GM23248 (cell line): ENCODE results near the gene CSNK1G2. TPM values are rescaled to one million over a fixed set of nuclear protein-coding genes. Genes with fewer than 3 reads are reported as not detected.
A peak's percentile ranks its signal among the peaks of the same experiment; 100 is the strongest.

ENCODE experiments used
- DNase-seq: peaks from one replicate; pipeline ENCODE4 v3.0.0-alpha.2; 2015
- H2AFZ ChIP-seq: fragments of 200-600 bp; sonication (generic); 2 replicates; pipeline ENCODE4 v1.6.1; 2016; ENCODE audit warnings: antibody characterized with exemption
- H3F3A ChIP-seq: fragments of 200-600 bp; sonication (generic); 2 replicates; pipeline ENCODE4 v1.6.1; 2016; ENCODE audit warnings: mild to moderate bottlenecking, antibody characterized with exemption, mixed run types; ENCODE audit not compliant: insufficient read depth
- H3K27ac ChIP-seq: fragments of 200-600 bp; sonication (generic); 2 replicates; pipeline ENCODE4 v1.5.1; 2016; ENCODE audit warnings: mild to moderate bottlenecking
- H3K27me3 ChIP-seq: fragments of 200-600 bp; sonication (generic); replicated peaks from 2 replicates; pipeline ENCODE4 v1.6.1; 2016; ENCODE audit warnings: mild to moderate bottlenecking; ENCODE audit not compliant: insufficient read depth
- H3K36me3 ChIP-seq: fragments of 200-600 bp; sonication (generic); 2 replicates; pipeline ENCODE4 v1.6.1; 2016; ENCODE audit warnings: low read depth, mild to moderate bottlenecking
- H3K4me1 ChIP-seq: fragments of 200-600 bp; sonication (generic); 2 replicates; pipeline ENCODE4 v1.6.1; 2016; ENCODE audit warnings: mild to moderate bottlenecking; ENCODE audit not compliant: insufficient read depth
- H3K4me2 ChIP-seq: fragments of 200-600 bp; sonication (generic); one replicate; pipeline ENCODE4 v1.6.1; 2016; ENCODE audit warnings: mild to moderate bottlenecking; ENCODE audit not compliant: unreplicated experiment
- H3K4me3 ChIP-seq: fragments of 200-600 bp; sonication (generic); 2 replicates; pipeline ENCODE4 v1.5.1; 2016; ENCODE audit warnings: mild to moderate bottlenecking
- H3K79me2 ChIP-seq: fragments of 200-600 bp; sonication (generic); 2 replicates; pipeline ENCODE4 v1.6.1; 2016; ENCODE audit warnings: mild to moderate bottlenecking; ENCODE audit not compliant: insufficient read depth
- H3K9ac ChIP-seq: fragments of 200-600 bp; sonication (generic); 2 replicates; pipeline ENCODE4 v1.6.1; 2016; ENCODE audit warnings: mild to moderate bottlenecking
- H3K9me2 ChIP-seq: fragments of 200-600 bp; sonication (generic); 2 replicates; pipeline ENCODE4 v1.6.1; 2016; ENCODE audit warnings: mixed run types, mild to moderate bottlenecking, moderate library complexity; ENCODE audit not compliant: insufficient read depth
- H3K9me3 ChIP-seq: fragments of 200-600 bp; sonication (generic); one replicate; pipeline ENCODE4 v1.6.1; 2017; ENCODE audit warnings: low read depth
- H4K20me1 ChIP-seq: fragments of 200-600 bp; sonication (generic); 2 replicates; pipeline ENCODE4 v1.6.0; 2016; ENCODE audit not compliant: insufficient read depth
- EZH2 ChIP-seq: fragments of 200-600 bp; sonication (generic); IDR thresholded peaks from 2 replicates; pipeline ENCODE4 v1.6.1; 2018; ENCODE audit warnings: antibody characterized with exemption, mild to moderate bottlenecking; ENCODE audit not compliant: insufficient read depth, poor library complexity, severe bottlenecking
- EZH2phosphoT487 ChIP-seq: fragments of 200-600 bp; sonication (generic); IDR thresholded peaks from 2 replicates; pipeline ENCODE4 v1.6.1; 2018; ENCODE audit warnings: antibody characterized with exemption, moderate library complexity, mild to moderate bottlenecking, low read depth; ENCODE audit not compliant: insufficient read depth
- WGBS, 2 experiments: methylation state at CpG; one replicate each; pipeline ENCODE4 v1.1.6; 2015 to 2017; ENCODE audit warnings: low lambda C conversion rate in 2 of 2, low coverage in 1 of 2; ENCODE audit errors: missing lambda C conversion rate in 2 of 2; 5-methylcytosine and 5-hydroxymethylcytosine counted together
- in situ Hi-C: fragments of 300-500 bp; cut with MboI; formaldehyde crosslinking; loops from 2 replicates; pipeline ENCODE4 v1.15.0; 2020
- polyA plus RNA-seq: library from polyadenylated mRNA; unstranded; fragments of >200 nt; fragmentation: Nextera tagmentation; extraction: Ambion mirVana; gene quantifications from 2 replicates; pipeline ENCODE4 v1.2.1, GENCODE V29; 2016
- total RNA-seq: library from RNA; depleted of rRNA; stranded (reverse); fragments of >200 nt; shearing (Covaris generic); gene quantifications from 2 replicates; pipeline ENCODE4 v1.2.3, GENCODE V29; 2014

Gene CSNK1G2
- total and polyA plus RNA-seq, 2 experiments from 2014 or later: 9.5 to 76.6 TPM

DNA sequence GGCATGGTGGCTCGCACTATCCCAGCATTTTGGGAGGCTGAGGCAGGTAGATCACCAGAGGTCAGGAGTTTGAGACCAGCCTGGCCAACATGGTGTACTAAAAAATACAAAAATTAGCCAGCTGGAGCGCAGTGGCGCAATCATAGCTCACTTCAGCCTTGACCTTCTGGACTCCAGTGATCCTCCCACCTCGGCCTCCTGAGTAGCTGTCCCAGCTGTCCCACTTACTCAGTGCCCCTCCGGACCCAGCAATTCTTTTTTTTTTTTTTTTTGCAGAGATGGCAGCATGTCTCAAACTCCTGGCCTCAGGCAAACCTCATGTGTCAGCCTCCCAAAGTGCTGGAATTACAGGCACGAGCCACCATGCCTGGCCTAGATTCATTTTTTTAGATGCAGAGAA, 38.0 kb upstream of the CSNK1G2 start:
- Histone ChIP-seq H4K20me1 (no peaks in the 10 kb centered on the region), H3K27me3 (no peaks in the 10 kb centered on the region), H3F3A (0 out of 2 replicates have a peak, but pooled peaks cover 10% of the 10 kb centered on the region), H3K9me3 (no peaks in the 10 kb centered on the region), H3K36me3 (no peaks in the 10 kb centered on the region), H3K9ac (peak overlapping the region; percentile 25; the same call in 1 of the 2 replicates), H3K9me2 (no peaks in the 10 kb centered on the region), H2AFZ (peak overlapping the region; percentile 48; the same call in 1 of the 2 replicates), H3K4me1 (no peaks in the 10 kb centered on the region), H3K4me3 (no peak overlapping the region), H3K79me2 (peaks cover 24% of the 10 kb centered on the region), H3K4me2 (no peak overlapping the region), H3K27ac (no peak overlapping the region)
- WGBS, 2 experiments: 54 to 55% methylated on average over 6 of the region's 6 CpGs
- DNase-seq: peak; percentile 6
- in situ Hi-C loops: no loop called here
- TF ChIP-seq EZH2: no peak
- TF ChIP-seq EZH2phosphoT487: no peak

DNA sequence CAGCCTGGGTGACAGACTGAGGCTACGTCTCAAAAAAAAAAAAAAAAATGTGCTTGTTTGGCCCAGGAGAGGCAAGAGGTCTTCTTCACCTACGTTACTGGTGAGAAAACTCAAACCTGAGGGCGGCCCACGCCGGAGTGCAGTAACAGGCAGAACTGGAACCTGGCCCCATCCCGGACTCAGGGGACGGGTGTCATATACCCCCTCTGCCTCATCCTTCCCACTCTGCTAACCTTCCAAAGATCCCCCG, 36.2 kb upstream of the CSNK1G2 start:
- 0 out of 2 replicates have a peak overlapping the region, but pooled peaks have one; percentile 38 for H3K9ac ChIP-seq
- in situ Hi-C loops: no loop called here
- H3K27ac ChIP-seq: no peak overlapping the region
- H3F3A ChIP-seq: 0 out of 2 replicates have a peak, but pooled peaks cover 10% of the 10 kb centered on the region
- H3K79me2 ChIP-seq: peaks cover 43% of the 10 kb centered on the region
- no peak for DNase-seq
- H2AFZ ChIP-seq: peak overlapping the region; percentile 64
- no peaks in the 10 kb centered on the region for H3K9me3 ChIP-seq
- no peaks in the 10 kb centered on the region for H4K20me1 ChIP-seq
- H3K4me3 ChIP-seq: peak overlapping the region; percentile 47
- WGBS, 2 experiments: 37 to 42% methylated on average over 8 of the region's 8 CpGs
- no peaks in the 10 kb centered on the region for H3K27me3 ChIP-seq
- H3K4me2 ChIP-seq: no peak overlapping the region
- H3K4me1 ChIP-seq: peaks cover 1% of the 10 kb centered on the region; the same call in 1 of the 2 replicates
- H3K9me2 ChIP-seq: no peaks in the 10 kb centered on the region
- TF ChIP-seq EZH2phosphoT487 (no peak), EZH2 (no peak)
- no peaks in the 10 kb centered on the region for H3K36me3 ChIP-seq

GRCh38 chr19:1905110-1905862, 35.7 kb upstream of the CSNK1G2 start, which contains the start of the genes ADAT3 and SCAMP4:
Gene ADAT3 (plus strand): TSS chr19:1905399. CDS start chr19:1912048, 6,649 bp downstream.
Gene SCAMP4 (plus strand): TSS chr19:1905399. CDS start chr19:1915020, 9,621 bp downstream.
- Histone ChIP-seq H3K9me3 (no peaks in the 10 kb centered on the region), H3K36me3 (no peaks in the 10 kb centered on the region), H3K27me3 (no peaks in the 10 kb centered on the region), H3K9me2 (no peaks in the 10 kb centered on the region), H3K79me2 (peaks cover 48% of the 10 kb centered on the region), H3F3A (0 out of 2 replicates have a peak, but pooled peaks cover 10% of the 10 kb centered on the region), H3K4me1 (peaks cover 6% of the 10 kb centered on the region; the same call in 1 of the 2 replicates), H2AFZ (peak within 1 kb of the TSS; percentile 75), H4K20me1 (no peaks in the 10 kb centered on the region), H3K9ac (peak within 1 kb of the TSS; percentile 85), H3K4me2 (peak within 1 kb of the TSS; percentile 89), H3K27ac (peak within 1 kb of the TSS; percentile 63), H3K4me3 (peak within 1 kb of the TSS; percentile 86)
- DNase-seq: peak; percentile 99
- no peak for TF ChIP-seq EZH2phosphoT487
- TF ChIP-seq EZH2: no peak
- WGBS, 2 experiments: 1% methylated on average over 49 to 80 of the region's 92 CpGs
- in situ Hi-C loops: no loop called here

GRCh38 chr19:1905863-1906375, 35.1 kb upstream of the CSNK1G2 start:
- H3K27me3 ChIP-seq: no peaks in the 10 kb centered on the region
- no peak for TF ChIP-seq EZH2
- TF ChIP-seq EZH2phosphoT487: no peak
- H3K9ac ChIP-seq: peak overlapping the region; percentile 85
- 0 out of 2 replicates have a peak, but pooled peaks cover 10% of the 10 kb centered on the region for H3F3A ChIP-seq
- H4K20me1 ChIP-seq: no peaks in the 10 kb centered on the region
- H3K9me2 ChIP-seq: no peaks in the 10 kb centered on the region
- H3K79me2 ChIP-seq: peaks cover 54% of the 10 kb centered on the region
- 80% methylated on average over 15 of the region's 15 CpGs for WGBS, 2 experiments
- H3K4me2 ChIP-seq: peak overlapping the region; percentile 89
- H3K4me3 ChIP-seq: peak overlapping the region; percentile 86
- H3K9me3 ChIP-seq: no peaks in the 10 kb centered on the region
- in situ Hi-C loops: no loop called here
- peak overlapping the region; percentile 75 for H2AFZ ChIP-seq
- DNase-seq: no peak
- H3K4me1 ChIP-seq: peaks cover 6% of the 10 kb centered on the region; the same call in 1 of the 2 replicates
- H3K36me3 ChIP-seq: no peaks in the 10 kb centered on the region
- H3K27ac ChIP-seq: peak overlapping the region; percentile 63
